ENCODE data around the gene BTBD19.
"Not testable (repeated sequence)": the region's sequence is repeated elsewhere in the genome, so short reads cannot be mapped to it uniquely, and the experiment has no call there.

The BTBD19 gene

GRCh38 chr1:44815926-44816325 is 7.6 kb downstream of the BTBD19 start:
- H2BK15ac ChIP-seq (ENCODE audit: low read length); H3K23ac ChIP-seq (ENCODE audit: low read depth, low read length, poor library complexity); H4K91ac ChIP-seq (ENCODE audit: low read depth, low read length, poor library complexity); H3K27ac ChIP-seq (replicated peaks; ENCODE audit: low read length); H3K18ac ChIP-seq (ENCODE audit: low read length); H3K4me2 ChIP-seq (ENCODE audit: insufficient read depth, low read length, poor library complexity, severe bottlenecking); DNase-seq (ENCODE audit: low spot score); H2AFZ ChIP-seq (ENCODE audit: low read length); H2BK5ac ChIP-seq (ENCODE audit: low read length); H2BK120ac ChIP-seq (ENCODE audit: low read depth, low read length); H3K9me3 ChIP-seq (replicated peaks in 1 of 2; ENCODE audit: control insufficient read depth in 2 of 2, insufficient read depth in 1 of 2, low read depth in 1 of 2, low read length in 2 of 2); H3K27me3 ChIP-seq (ENCODE audit: control insufficient read depth in 3 of 3, insufficient read depth in 3 of 3, low read depth in 1 of 3, low read length in 3 of 3); H3K79me1 ChIP-seq (ENCODE audit: low read depth, low read length); H4K8ac ChIP-seq (ENCODE audit: low read depth, low read length); H2BK12ac ChIP-seq (ENCODE audit: low read length); H3K4ac ChIP-seq (ENCODE audit: low read length); H2AK5ac ChIP-seq (ENCODE audit: low read depth, low read length); H3K9ac ChIP-seq (ENCODE audit: low read depth, low read length, poor library complexity); H3K4me3 ChIP-seq (ENCODE audit: low read length in 2 of 2); H3K14ac ChIP-seq (ENCODE audit: low read length): not testable (repeated sequence)
- H3K36me3 ChIP-seq (replicated peaks in 1 of 2; ENCODE audit: control insufficient read depth in 2 of 2, insufficient read depth in 2 of 2, low read length in 2 of 2): peaks cover 0 to 13% of the 10 kb centered on the region in 2 donors
- peaks cover 0 to 22% of the 10 kb centered on the region in 2 donors for H3K4me1 ChIP-seq (ENCODE audit: control insufficient read depth in 2 of 2, insufficient read depth in 1 of 2, low read depth in 1 of 2, low read length in 2 of 2)
- no CpG with 5 or more reads among the region's 9 CpGs for WGBS, 2 donors (ENCODE audit: extremely low coverage in 2 of 2, insufficient read length in 2 of 2, insufficient replicate concordance in 1 of 2)

GRCh38 chr1:44817307-44817706 is 9.0 kb downstream of the BTBD19 start:
- Histone ChIP-seq H3K18ac (ENCODE audit: low read length) (no peak overlapping the region), H3K4me1 (ENCODE audit: control insufficient read depth in 2 of 2, insufficient read depth in 1 of 2, low read depth in 1 of 2, low read length in 2 of 2) (peaks cover 0 to 14% of the 10 kb centered on the region in 2 donors), H3K9me3 (replicated peaks in 1 of 2; ENCODE audit: control insufficient read depth in 2 of 2, insufficient read depth in 1 of 2, low read depth in 1 of 2, low read length in 2 of 2) (peaks cover 0 to 7% of the 10 kb centered on the region in 2 donors), H3K27ac (replicated peaks; ENCODE audit: low read length) (no peak overlapping the region), H4K91ac (ENCODE audit: low read depth, low read length, poor library complexity) (no peak overlapping the region), H3K4ac (ENCODE audit: low read length) (no peak overlapping the region), H2BK120ac (ENCODE audit: low read depth, low read length) (no peak overlapping the region), H3K23ac (ENCODE audit: low read depth, low read length, poor library complexity) (no peak overlapping the region), H3K79me1 (ENCODE audit: low read depth, low read length) (peaks cover 6% of the 10 kb centered on the region), H3K4me2 (ENCODE audit: insufficient read depth, low read length, poor library complexity, severe bottlenecking) (no peak overlapping the region), H2BK5ac (ENCODE audit: low read length) (no peak overlapping the region), H3K4me3 (ENCODE audit: low read length in 2 of 2) (no peak overlapping the region), H3K9ac (ENCODE audit: low read depth, low read length, poor library complexity) (no peak overlapping the region), H3K36me3 (replicated peaks in 1 of 2; ENCODE audit: control insufficient read depth in 2 of 2, insufficient read depth in 2 of 2, low read length in 2 of 2) (peaks cover 0 to 13% of the 10 kb centered on the region in 2 donors), H2AFZ (ENCODE audit: low read length) (no peak overlapping the region), H3K27me3 (ENCODE audit: control insufficient read depth in 3 of 3, insufficient read depth in 3 of 3, low read depth in 1 of 3, low read length in 3 of 3) (peaks cover 0 to 4% (median 0%) of the 10 kb centered on the region in 3 experiments), H4K8ac (ENCODE audit: low read depth, low read length) (no peak overlapping the region), H3K14ac (ENCODE audit: low read length) (no peak overlapping the region), H2AK5ac (ENCODE audit: low read depth, low read length) (no peak overlapping the region), H2BK15ac (ENCODE audit: low read length) (no peak overlapping the region), H2BK12ac (ENCODE audit: low read length) (no peak overlapping the region)
- no CpG with 5 or more reads among the region's 2 CpGs for WGBS, 2 donors (ENCODE audit: extremely low coverage in 2 of 2, insufficient read length in 2 of 2, insufficient replicate concordance in 1 of 2)
- no peak for DNase-seq (ENCODE audit: low spot score)

GRCh38 chr1:44817771-44818495 is 9.6 kb downstream of the BTBD19 start:
- Histone ChIP-seq H3K79me1 (ENCODE audit: low read depth, low read length) (peaks cover 6% of the 10 kb centered on the region), H3K4ac (ENCODE audit: low read length) (no peak overlapping the region), H2BK120ac (ENCODE audit: low read depth, low read length) (no peak overlapping the region), H2BK15ac (ENCODE audit: low read length) (no peak overlapping the region), H2AK5ac (ENCODE audit: low read depth, low read length) (no peak overlapping the region), H3K18ac (ENCODE audit: low read length) (no peak overlapping the region), H2BK5ac (ENCODE audit: low read length) (no peak overlapping the region), H3K23ac (ENCODE audit: low read depth, low read length, poor library complexity) (no peak overlapping the region), H2BK12ac (ENCODE audit: low read length) (no peak overlapping the region), H3K4me2 (ENCODE audit: insufficient read depth, low read length, poor library complexity, severe bottlenecking) (no peak overlapping the region), H3K4me3 (ENCODE audit: low read length in 2 of 2) (no peak overlapping the region), H3K9me3 (replicated peaks in 1 of 2; ENCODE audit: control insufficient read depth in 2 of 2, insufficient read depth in 1 of 2, low read depth in 1 of 2, low read length in 2 of 2) (peaks cover 0 to 7% of the 10 kb centered on the region in 2 donors), H4K8ac (ENCODE audit: low read depth, low read length) (no peak overlapping the region), H3K14ac (ENCODE audit: low read length) (no peak overlapping the region), H2AFZ (ENCODE audit: low read length) (no peak overlapping the region), H3K4me1 (ENCODE audit: control insufficient read depth in 2 of 2, insufficient read depth in 1 of 2, low read depth in 1 of 2, low read length in 2 of 2) (peaks cover 0 to 11% of the 10 kb centered on the region in 2 donors), H3K36me3 (replicated peaks in 1 of 2; ENCODE audit: control insufficient read depth in 2 of 2, insufficient read depth in 2 of 2, low read length in 2 of 2) (peaks cover 0 to 13% of the 10 kb centered on the region in 2 donors), H4K91ac (ENCODE audit: low read depth, low read length, poor library complexity) (no peak overlapping the region), H3K9ac (ENCODE audit: low read depth, low read length, poor library complexity) (no peak overlapping the region), H3K27me3 (ENCODE audit: control insufficient read depth in 3 of 3, insufficient read depth in 3 of 3, low read depth in 1 of 3, low read length in 3 of 3) (peaks cover 0 to 2% (median 0%) of the 10 kb centered on the region in 3 experiments), H3K27ac (replicated peaks; ENCODE audit: low read length) (no peak overlapping the region)
- no CpG with 5 or more reads among the region's 11 CpGs for WGBS, 2 donors (ENCODE audit: extremely low coverage in 2 of 2, insufficient read length in 2 of 2, insufficient replicate concordance in 1 of 2)
- no peak for DNase-seq (ENCODE audit: low spot score)

- Histone ChIP-seq H3K36me3 (replicated peaks in 1 of 2; ENCODE audit: control insufficient read depth in 2 of 2, insufficient read depth in 2 of 2, low read length in 2 of 2) (peaks cover 0 to 13% of the 10 kb centered on the region in 2 donors), H2BK120ac (ENCODE audit: low read depth, low read length) (no peak overlapping the region), H4K8ac (ENCODE audit: low read depth, low read length) (no peak overlapping the region), H2AFZ (ENCODE audit: low read length) (no peak overlapping the region), H3K4ac (ENCODE audit: low read length) (no peak overlapping the region), H3K14ac (ENCODE audit: low read length) (no peak overlapping the region), H3K23ac (ENCODE audit: low read depth, low read length, poor library complexity) (no peak overlapping the region), H3K27ac (replicated peaks; ENCODE audit: low read length) (peak overlapping the region; percentile 90), H3K18ac (ENCODE audit: low read length) (no peak overlapping the region), H3K9me3 (replicated peaks in 1 of 2; ENCODE audit: control insufficient read depth in 2 of 2, insufficient read depth in 1 of 2, low read depth in 1 of 2, low read length in 2 of 2) (peaks cover 0 to 7% of the 10 kb centered on the region in 2 donors), H3K79me1 (ENCODE audit: low read depth, low read length) (peaks cover 4% of the 10 kb centered on the region), H3K4me1 (ENCODE audit: control insufficient read depth in 2 of 2, insufficient read depth in 1 of 2, low read depth in 1 of 2, low read length in 2 of 2) (peaks cover 0 to 10% of the 10 kb centered on the region in 2 donors), H3K27me3 (ENCODE audit: control insufficient read depth in 3 of 3, insufficient read depth in 3 of 3, low read depth in 1 of 3, low read length in 3 of 3) (no peaks in the 10 kb centered on the region), H3K9ac (ENCODE audit: low read depth, low read length, poor library complexity) (no peak overlapping the region), H2BK12ac (ENCODE audit: low read length) (no peak overlapping the region), H2BK5ac (ENCODE audit: low read length) (no peak overlapping the region), H2AK5ac (ENCODE audit: low read depth, low read length) (no peak overlapping the region), H3K4me2 (ENCODE audit: insufficient read depth, low read length, poor library complexity, severe bottlenecking) (peak overlapping the region; percentile 51), H4K91ac (ENCODE audit: low read depth, low read length, poor library complexity) (no peak overlapping the region), H2BK15ac (ENCODE audit: low read length) (no peak overlapping the region), H3K4me3 (ENCODE audit: low read length in 2 of 2) (no peak overlapping the region)
- no CpG with 5 or more reads among the region's 13 CpGs for WGBS, 2 donors (ENCODE audit: extremely low coverage in 2 of 2, insufficient read length in 2 of 2, insufficient replicate concordance in 1 of 2)
- DNase-seq (ENCODE audit: low spot score): no peak
Measured at GRCh38 chr1:44819196-44819607, 10.9 kb downstream of the BTBD19 start.
